GM19468 (cell line): Measurements from ENCODE around the gene ZNF331.

Source experiments
- ATAC-seq: cut with Tn5 transposase; IDR thresholded peaks from one replicate; pipeline ENCODE4 v1.9.1; 2021; ENCODE audit warnings: mild to moderate bottlenecking, moderate library complexity, moderate number of reproducible peaks; ENCODE audit not compliant: unreplicated experiment; ENCODE audit errors: extremely low read depth

The ZNF331 gene

GRCh38 chr19:53624771-53625545 is 87.0 kb downstream of the ZNF331 start:
- no peak for ATAC-seq

- ATAC-seq: no peak
Observed at GRCh38 chr19:53626486-53626885, 88.5 kb downstream of the ZNF331 start.

- no peak for ATAC-seq
Observed at GRCh38 chr19:53626976-53627375, 89.0 kb downstream of the ZNF331 start.
